Suprapubic skin (tissue), 4 donors: ENCODE data around the gene CIITA. TPM values are rescaled to one million over a fixed set of nuclear protein-coding genes. Genes with fewer than 3 reads are reported as not detected.
"Not testable (repeated sequence)": the region's sequence is repeated elsewhere in the genome, so short reads cannot be mapped to it uniquely, and the experiment has no call there.

Experiments
- DNase-seq, 2 donors: peaks; one replicate each; pipeline ENCODE4 v3.0.0-alpha.2; 2019; ENCODE audit warnings: low spot score in 2 of 2
- H3K27ac ChIP-seq: fragments of 200-600 bp; sonication (generic); one replicate; pipeline ENCODE4 v1.5.1; 2019
- H3K27me3 ChIP-seq: fragments of 200-600 bp; sonication (generic); one replicate; pipeline ENCODE4 v1.5.1; 2019
- H3K36me3 ChIP-seq: fragments of 200-600 bp; sonication (generic); one replicate; pipeline ENCODE4 v1.5.1; 2019
- H3K4me1 ChIP-seq: fragments of 200-600 bp; sonication (generic); one replicate; pipeline ENCODE4 v1.5.1; 2019
- H3K4me3 ChIP-seq: fragments of 200-600 bp; sonication (generic); one replicate; pipeline ENCODE4 v1.5.1; 2019; ENCODE audit warnings: mild to moderate bottlenecking
- H3K9me3 ChIP-seq: fragments of 200-600 bp; sonication (generic); one replicate; pipeline ENCODE4 v1.5.1; 2019
- EP300 ChIP-seq: sonication (generic); formaldehyde crosslinking; IDR thresholded peaks from one replicate; pipeline ENCODE4 v1.6.1; 2017; ENCODE audit warnings: antibody characterized with exemption
- POLR2A ChIP-seq, 2 donors: fragments of 450-650 bp; IDR thresholded peaks; one replicate each; pipeline ENCODE4 v1.6.1; 2017; ENCODE audit warnings: antibody characterized with exemption in 2 of 2, mild to moderate bottlenecking in 2 of 2, moderate library complexity in 2 of 2
- POLR2AphosphoS5 ChIP-seq, 3 donors: sonication (generic); formaldehyde crosslinking; IDR thresholded peaks; one replicate each; pipeline ENCODE4 v1.6.1; 2017; ENCODE audit warnings: antibody characterized with exemption in 3 of 3
- WGBS: methylation state at CpG from one replicate; pipeline ENCODE4 v1.1.5; 2018; 5-methylcytosine and 5-hydroxymethylcytosine counted together
- total RNA-seq, 4 donors: library from RNA; depleted of rRNA; stranded (reverse); fragments of >200 nt; gene quantifications; one replicate each; pipeline ENCODE4 v1.1.0, GENCODE V29; 2016
- TF ChIP-seq, protein P1 (sequence below), 2 donors: fragments of 200-600 bp in 1 of 2; fragments of 450-650 bp in 1 of 2; sonication (generic) in 1 of 2; IDR thresholded peaks; one replicate each; pipeline ENCODE4 v1.5.1; 2016 to 2019; ENCODE audit warnings: antibody characterized with exemption in 2 of 2, mild to moderate bottlenecking in 1 of 2, moderate library complexity in 1 of 2

CIITA gene
- total RNA-seq, 4 donors from 2014 or later, result 9.7 to 35.2 (median 18.5) TPM

DNA sequence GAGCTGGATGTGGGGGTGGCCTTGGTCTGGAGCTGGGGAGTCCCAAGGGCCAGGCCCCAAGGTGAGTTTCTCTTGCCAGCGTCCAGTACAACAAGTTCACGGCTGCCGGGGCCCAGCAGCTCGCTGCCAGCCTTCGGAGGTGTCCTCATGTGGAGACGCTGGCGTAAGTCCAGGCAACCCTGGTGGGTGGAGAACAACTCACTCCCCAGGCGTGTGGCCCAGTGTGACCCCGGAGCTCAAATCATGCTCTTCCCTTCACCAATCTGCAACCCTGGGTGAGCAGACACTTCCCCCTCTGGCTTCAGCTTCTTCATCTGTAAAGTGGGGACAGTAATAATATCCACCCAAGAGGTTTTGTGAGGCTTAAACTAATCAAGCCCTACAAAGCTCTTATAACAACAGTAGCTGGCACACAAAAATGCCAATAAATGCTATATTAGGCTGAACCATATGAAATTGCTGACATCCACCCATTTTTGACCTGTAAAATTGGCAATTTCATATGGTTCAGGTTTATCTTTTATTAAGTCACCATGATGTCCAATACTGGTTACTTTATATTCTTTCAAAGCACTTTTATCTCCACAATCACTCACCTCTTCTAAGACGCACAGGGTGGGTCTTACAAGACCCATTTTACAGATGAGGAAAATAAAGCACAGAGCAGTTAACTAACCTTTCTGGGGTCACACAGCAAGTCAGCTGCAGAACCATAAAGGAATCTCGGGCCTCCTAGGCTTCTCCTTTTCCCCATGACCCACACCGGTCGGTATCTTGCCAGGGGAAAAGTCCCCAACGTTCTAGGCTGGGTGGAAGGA, 45.5 kb downstream of the CIITA start:
- no peak for DNase-seq
- Histone ChIP-seq H3K36me3 (peaks cover 33% of the 10 kb centered on the region), H3K4me1 (peaks cover 31% of the 10 kb centered on the region), H3K27ac (no peak overlapping the region), H3K9me3 (no peaks in the 10 kb centered on the region), H3K4me3 (no peak overlapping the region), H3K27me3 (no peaks in the 10 kb centered on the region)
- WGBS, result 87% methylated on average over 5 of the region's 14 CpGs
- no peak for TF ChIP-seq POLR2A (IDR thresholded peaks at IDR 0.05)
- no peak for TF ChIP-seq POLR2AphosphoS5 (IDR thresholded peaks at IDR 0.05)
- TF ChIP-seq EP300, result no peak
- TF ChIP-seq, protein P1, sequence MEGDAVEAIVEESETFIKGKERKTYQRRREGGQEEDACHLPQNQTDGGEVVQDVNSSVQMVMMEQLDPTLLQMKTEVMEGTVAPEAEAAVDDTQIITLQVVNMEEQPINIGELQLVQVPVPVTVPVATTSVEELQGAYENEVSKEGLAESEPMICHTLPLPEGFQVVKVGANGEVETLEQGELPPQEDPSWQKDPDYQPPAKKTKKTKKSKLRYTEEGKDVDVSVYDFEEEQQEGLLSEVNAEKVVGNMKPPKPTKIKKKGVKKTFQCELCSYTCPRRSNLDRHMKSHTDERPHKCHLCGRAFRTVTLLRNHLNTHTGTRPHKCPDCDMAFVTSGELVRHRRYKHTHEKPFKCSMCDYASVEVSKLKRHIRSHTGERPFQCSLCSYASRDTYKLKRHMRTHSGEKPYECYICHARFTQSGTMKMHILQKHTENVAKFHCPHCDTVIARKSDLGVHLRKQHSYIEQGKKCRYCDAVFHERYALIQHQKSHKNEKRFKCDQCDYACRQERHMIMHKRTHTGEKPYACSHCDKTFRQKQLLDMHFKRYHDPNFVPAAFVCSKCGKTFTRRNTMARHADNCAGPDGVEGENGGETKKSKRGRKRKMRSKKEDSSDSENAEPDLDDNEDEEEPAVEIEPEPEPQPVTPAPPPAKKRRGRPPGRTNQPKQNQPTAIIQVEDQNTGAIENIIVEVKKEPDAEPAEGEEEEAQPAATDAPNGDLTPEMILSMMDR (IDR thresholded peaks at IDR 0.05), result no peak

DNA sequence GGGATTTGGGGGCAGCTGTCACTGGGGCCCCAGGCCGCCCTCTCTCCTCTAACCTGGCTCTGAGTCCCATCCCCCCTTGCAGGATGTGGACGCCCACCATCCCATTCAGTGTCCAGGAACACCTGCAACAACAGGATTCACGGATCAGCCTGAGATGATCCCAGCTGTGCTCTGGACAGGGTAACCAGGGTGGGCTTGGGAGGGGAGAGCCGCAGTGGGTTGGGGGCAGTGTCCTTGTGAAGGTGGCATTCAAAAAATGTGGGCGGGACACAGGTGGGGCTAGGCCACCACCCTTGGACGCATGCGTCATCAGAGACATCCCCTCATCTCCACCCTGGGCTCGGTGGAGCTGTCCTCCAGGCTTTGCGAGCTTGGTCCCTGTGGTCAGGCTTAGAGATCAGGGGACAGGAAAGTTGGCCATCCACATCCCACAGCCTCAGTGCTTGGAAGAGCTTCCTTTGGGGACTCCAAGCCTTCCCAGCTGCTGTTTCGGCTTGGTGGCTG, 46.2 kb downstream of the CIITA start:
- H3K9me3 ChIP-seq, result no peaks in the 10 kb centered on the region
- no peak overlapping the region for H3K27ac ChIP-seq
- TF ChIP-seq, protein P1 (IDR thresholded peaks at IDR 0.05), result no peak
- TF ChIP-seq EP300 (no peak), POLR2AphosphoS5 (IDR thresholded peaks at IDR 0.05) (no peak)
- H3K27me3 ChIP-seq, result no peaks in the 10 kb centered on the region
- H3K4me3 ChIP-seq, result no peak overlapping the region
- peaks cover 30% of the 10 kb centered on the region for H3K4me1 ChIP-seq
- WGBS, result 87% methylated on average over 6 of the region's 10 CpGs
- H3K36me3 ChIP-seq, result peaks cover 40% of the 10 kb centered on the region
- no peak for DNase-seq

DNA sequence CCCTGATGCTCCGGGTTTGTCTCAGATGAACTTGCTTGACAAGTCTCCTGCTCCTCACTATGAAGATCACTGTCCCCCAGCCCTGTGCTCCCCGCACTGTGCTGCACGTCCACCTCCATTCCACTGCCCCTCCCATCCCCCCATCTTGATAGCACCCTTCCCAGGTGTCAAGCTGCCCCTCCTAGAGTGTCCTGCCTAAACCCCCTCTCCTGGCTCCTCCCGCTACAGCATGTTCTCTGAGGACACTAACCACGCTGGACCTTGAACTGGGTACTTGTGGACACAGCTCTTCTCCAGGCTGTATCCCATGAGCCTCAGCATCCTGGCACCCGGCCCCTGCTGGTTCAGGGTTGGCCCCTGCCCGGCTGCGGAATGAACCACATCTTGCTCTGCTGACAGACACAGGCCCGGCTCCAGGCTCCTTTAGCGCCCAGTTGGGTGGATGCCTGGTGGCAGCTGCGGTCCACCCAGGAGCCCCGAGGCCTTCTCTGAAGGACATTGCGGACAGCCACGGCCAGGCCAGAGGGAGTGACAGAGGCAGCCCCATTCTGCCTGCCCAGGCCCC, 46.7 kb downstream of the CIITA start:
- DNase-seq, result no peak

GRCh38 chr16:10925285-10925684, 48.3 kb downstream of the CIITA start:
- not testable (repeated sequence) for H3K4me3 ChIP-seq, H3K27ac ChIP-seq, DNase-seq, H3K9me3 ChIP-seq, H3K27me3 ChIP-seq
- WGBS, result 94% methylated on average over 3 of the region's 3 CpGs
- Histone ChIP-seq H3K4me1 (peaks cover 29% of the 10 kb centered on the region), H3K36me3 (peaks cover 55% of the 10 kb centered on the region)

More for the DNA sequence above, 46.7 kb downstream of the CIITA start:
- Histone ChIP-seq H3K36me3 (peaks cover 43% of the 10 kb centered on the region), H3K4me1 (peaks cover 25% of the 10 kb centered on the region), H3K9me3 (no peaks in the 10 kb centered on the region), H3K4me3 (no peak overlapping the region), H3K27ac (no peak overlapping the region), H3K27me3 (no peaks in the 10 kb centered on the region)
- no peak for TF ChIP-seq EP300
- TF ChIP-seq POLR2AphosphoS5 (IDR thresholded peaks at IDR 0.05), result no peak
- no peak for TF ChIP-seq POLR2A (IDR thresholded peaks at IDR 0.05)
- TF ChIP-seq, protein P1 (IDR thresholded peaks at IDR 0.05), result no peak
- 56% methylated on average over 14 of the region's 14 CpGs for WGBS

DNA sequence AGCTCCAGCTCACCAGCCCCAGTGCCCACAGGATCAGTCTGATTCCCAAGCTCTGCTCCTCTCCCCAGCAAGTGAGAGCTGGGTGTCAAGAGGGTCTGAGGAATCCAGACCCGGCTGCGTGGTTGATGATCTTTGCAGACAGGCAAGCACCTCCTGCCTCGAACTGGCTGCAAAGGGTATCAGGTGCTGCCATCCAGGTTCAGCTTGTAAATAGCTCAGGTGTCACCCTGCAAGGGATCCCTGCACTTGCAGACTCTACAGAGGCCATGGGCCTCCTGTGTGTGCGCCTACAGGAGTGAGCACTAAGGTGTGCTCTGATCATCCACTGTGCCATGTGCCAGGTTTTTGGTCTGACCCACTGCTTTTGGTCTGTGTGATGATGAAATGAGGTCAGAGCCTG, 49.1 kb downstream of the CIITA start:
- TF ChIP-seq POLR2A (IDR thresholded peaks at IDR 0.05) (no peak), EP300 (no peak), POLR2AphosphoS5 (IDR thresholded peaks at IDR 0.05) (no peak)
- TF ChIP-seq, protein P1 (IDR thresholded peaks at IDR 0.05), result no peak
- Histone ChIP-seq H3K27ac (no peak overlapping the region), H3K9me3 (no peaks in the 10 kb centered on the region), H3K4me1 (peaks cover 34% of the 10 kb centered on the region), H3K4me3 (no peak overlapping the region), H3K27me3 (no peaks in the 10 kb centered on the region), H3K36me3 (peaks cover 60% of the 10 kb centered on the region)
- 100% methylated on average over 3 of the region's 4 CpGs for WGBS
- DNase-seq, result no peak
